ENCODE data around the gene NSFL1C.
A peak's percentile ranks its signal among the peaks of the same experiment; 100 is the strongest.
"Not testable (repeated sequence)": the region's sequence is repeated elsewhere in the genome, so short reads cannot be mapped to it uniquely, and the experiment has no call there.

NSFL1C gene

GRCh38 chr20:1466211-1467081 is at the start of gene NSFL1C:
NSFL1C (minus strand) TSS chr20:1466849; CDS start chr20:1466824, 25 bp downstream.
- DNase-seq, result peak; percentile 98

- no peak for DNase-seq
Measured at GRCh38 chr20:1513801-1514200, 47.2 kb upstream of the NSFL1C start.

GRCh38 chr20:1509237-1509636 is 42.6 kb upstream of the NSFL1C start:
- DNase-seq, result no peak

- DNase-seq, result no peak
Measured at GRCh38 chr20:1508574-1508973, 41.9 kb upstream of the NSFL1C start.

- DNase-seq, result no peak
Measured at GRCh38 chr20:1507276-1507675, 40.6 kb upstream of the NSFL1C start.

- no peak for DNase-seq
Measured at GRCh38 chr20:1505871-1506270, 39.2 kb upstream of the NSFL1C start.

GRCh38 chr20:1505361-1505760 is 38.7 kb upstream of the NSFL1C start:
- DNase-seq, result no peak

GRCh38 chr20:1503564-1504227 is 37.0 kb upstream of the NSFL1C start:
- DNase-seq, result peak; percentile 90

- DNase-seq, result peak; percentile 63
Measured at GRCh38 chr20:1500496-1500895, 33.8 kb upstream of the NSFL1C start.

GRCh38 chr20:1499528-1500420 is 33.1 kb upstream of the NSFL1C start:
- no peak for DNase-seq

- DNase-seq, result not testable (repeated sequence)
Measured at GRCh38 chr20:1497371-1497770, 30.7 kb upstream of the NSFL1C start.

GRCh38 chr20:1496930-1497329 is 30.3 kb upstream of the NSFL1C start:
- DNase-seq, result no peak

- DNase-seq, result no peak
Measured at GRCh38 chr20:1494436-1494835, 27.8 kb upstream of the NSFL1C start.

GRCh38 chr20:1493536-1493935 is 26.9 kb upstream of the NSFL1C start:
- DNase-seq, result no peak

- no peak for DNase-seq
Measured at GRCh38 chr20:1491860-1492642, 25.4 kb upstream of the NSFL1C start.

GRCh38 chr20:1491281-1491840 is 24.7 kb upstream of the NSFL1C start, which contains the start of gene SIRPB2:
SIRPB2 (minus strand) TSS chr20:1491420; CDS start chr20:1491359, 61 bp downstream.
- DNase-seq, result no peak

GRCh38 chr20:1490643-1491195 is 24.1 kb upstream of the NSFL1C start:
- no peak for DNase-seq

GRCh38 chr20:1489764-1490436 is 23.3 kb upstream of the NSFL1C start:
- no peak for DNase-seq

- no peak for DNase-seq
Measured at GRCh38 chr20:1489325-1489724, 22.7 kb upstream of the NSFL1C start.

- no peak for DNase-seq
Measured at GRCh38 chr20:1486566-1486965, 19.9 kb upstream of the NSFL1C start.

Data from islet precursor cell (in vitro differentiated cells).